Omental fat pad (tissue), 4 donors: ENCODE measurements around the gene SLC1A5. TPM values are rescaled to one million over a fixed set of nuclear protein-coding genes. Genes with fewer than 3 reads are reported as not detected.

Source experiments
- ATAC-seq: fragments of 150-250 bp; one replicate; pipeline ENCODE4 v1.9.1; 2016; ENCODE audit warnings: mild to moderate bottlenecking, moderate library complexity; ENCODE audit not compliant: low FRiP score
- DNase-seq: peaks from one replicate; pipeline ENCODE4 v3.0.0-alpha.2; 2019; ENCODE audit warnings: low spot score
- total RNA-seq, 4 donors: library from RNA; depleted of rRNA; stranded (reverse); fragments of >200 nt; gene quantifications; one replicate each; pipeline ENCODE4 v1.1.0, GENCODE V29; 2016
- TF ChIP-seq, protein P1 (sequence below), 3 donors: fragments of 450-650 bp; IDR thresholded peaks; one replicate each; pipeline ENCODE4 v1.5.1; 2016 to 2017; ENCODE audit warnings: antibody characterized with exemption in 3 of 3, mild to moderate bottlenecking in 3 of 3, moderate library complexity in 2 of 3

Gene SLC1A5
- total RNA-seq: 100 to 1,000 TPM in 3 of 4 donors, 10 to 100 TPM in 1; 86.7 to 158 (median 140) TPM

DNA sequence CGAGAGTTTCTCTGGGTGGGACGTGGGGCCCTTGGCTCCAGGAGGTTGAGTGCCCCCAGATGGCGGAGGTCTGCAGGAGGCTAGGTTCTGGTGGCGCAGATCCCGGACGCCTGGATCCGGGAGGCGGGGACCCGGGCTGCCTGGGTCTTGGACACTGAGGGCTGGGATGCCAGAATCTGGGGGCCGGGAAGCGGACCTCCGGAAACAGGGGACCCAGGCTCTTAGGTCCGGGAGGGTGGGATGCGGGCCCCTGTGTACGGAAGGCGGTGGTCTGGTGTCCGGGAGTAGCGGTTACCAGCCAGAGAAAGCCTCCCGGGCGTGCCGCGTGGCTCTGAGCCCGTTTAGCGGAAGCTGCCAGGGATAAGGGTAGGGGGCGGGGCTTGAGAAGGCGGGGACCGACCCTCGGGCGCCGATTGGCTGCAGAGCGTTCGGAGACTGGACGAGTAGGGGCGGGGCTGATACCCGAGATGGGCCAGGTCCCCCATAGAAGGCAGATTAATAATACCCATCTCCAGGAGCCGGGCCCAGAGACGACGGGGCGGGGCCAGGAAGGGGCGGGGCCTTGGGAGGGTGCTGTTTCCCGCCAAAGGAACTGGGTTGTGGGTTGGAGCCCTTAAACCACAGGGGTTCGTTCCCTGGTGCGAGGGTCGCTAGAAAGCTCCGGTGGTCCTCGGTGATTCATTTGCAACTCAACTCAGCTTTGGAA is at the start of gene SLC1A5:
TSS of gene SLC1A5 (minus strand) at position 333 of the 706 bp plus-strand sequence. CDS start 629 bp downstream, outside the sequence.
- TF ChIP-seq, protein P1, sequence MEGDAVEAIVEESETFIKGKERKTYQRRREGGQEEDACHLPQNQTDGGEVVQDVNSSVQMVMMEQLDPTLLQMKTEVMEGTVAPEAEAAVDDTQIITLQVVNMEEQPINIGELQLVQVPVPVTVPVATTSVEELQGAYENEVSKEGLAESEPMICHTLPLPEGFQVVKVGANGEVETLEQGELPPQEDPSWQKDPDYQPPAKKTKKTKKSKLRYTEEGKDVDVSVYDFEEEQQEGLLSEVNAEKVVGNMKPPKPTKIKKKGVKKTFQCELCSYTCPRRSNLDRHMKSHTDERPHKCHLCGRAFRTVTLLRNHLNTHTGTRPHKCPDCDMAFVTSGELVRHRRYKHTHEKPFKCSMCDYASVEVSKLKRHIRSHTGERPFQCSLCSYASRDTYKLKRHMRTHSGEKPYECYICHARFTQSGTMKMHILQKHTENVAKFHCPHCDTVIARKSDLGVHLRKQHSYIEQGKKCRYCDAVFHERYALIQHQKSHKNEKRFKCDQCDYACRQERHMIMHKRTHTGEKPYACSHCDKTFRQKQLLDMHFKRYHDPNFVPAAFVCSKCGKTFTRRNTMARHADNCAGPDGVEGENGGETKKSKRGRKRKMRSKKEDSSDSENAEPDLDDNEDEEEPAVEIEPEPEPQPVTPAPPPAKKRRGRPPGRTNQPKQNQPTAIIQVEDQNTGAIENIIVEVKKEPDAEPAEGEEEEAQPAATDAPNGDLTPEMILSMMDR (IDR thresholded peaks at IDR 0.05): no peak
- ATAC-seq (peak; percentile 88), DNase-seq (peak; percentile 92)

DNA sequence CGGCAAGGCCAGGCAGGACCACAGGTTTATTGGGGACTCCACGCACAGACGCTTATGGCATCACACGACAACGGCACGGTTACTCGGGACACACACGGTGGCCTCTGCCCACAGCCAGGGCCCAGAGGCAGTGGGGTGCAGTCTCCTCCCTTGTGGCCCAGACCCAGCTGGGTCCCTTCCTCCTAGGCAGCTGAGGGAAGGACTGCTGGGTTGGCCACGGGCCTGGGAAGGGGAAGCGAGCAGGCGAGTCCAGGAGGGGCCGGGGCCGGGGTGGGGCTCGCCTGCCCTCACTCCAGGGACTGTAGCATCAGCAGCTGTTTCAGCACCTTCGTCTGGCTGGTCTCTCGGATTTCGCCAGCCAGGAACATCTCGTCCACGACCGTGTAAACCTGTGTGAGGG is 49.8 kb upstream of the SLC1A5 start:
- DNase-seq: no peak
- ATAC-seq: no peak
- TF ChIP-seq, protein P1 (IDR thresholded peaks at IDR 0.05): no peak

DNA sequence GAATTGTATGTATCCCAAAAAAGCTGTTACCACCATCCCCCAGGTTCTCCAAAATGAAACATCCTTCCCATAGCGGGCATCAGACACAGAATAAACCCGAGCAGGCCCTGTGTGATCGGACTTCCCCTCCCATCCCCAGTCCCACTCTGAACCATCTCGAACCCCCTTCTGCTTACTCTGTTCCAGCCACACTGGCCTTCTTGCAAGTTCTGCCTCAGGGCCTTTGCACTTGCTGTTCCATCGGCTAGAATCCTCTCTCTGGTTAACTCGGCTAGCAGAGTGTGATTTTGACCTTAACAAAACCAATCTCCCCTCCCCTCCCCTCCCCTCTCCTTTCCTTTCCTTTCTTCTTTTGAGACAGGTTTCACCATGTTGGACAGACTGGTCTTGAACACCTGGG is 46.6 kb upstream of the SLC1A5 start:
- no peak for DNase-seq

DNA sequence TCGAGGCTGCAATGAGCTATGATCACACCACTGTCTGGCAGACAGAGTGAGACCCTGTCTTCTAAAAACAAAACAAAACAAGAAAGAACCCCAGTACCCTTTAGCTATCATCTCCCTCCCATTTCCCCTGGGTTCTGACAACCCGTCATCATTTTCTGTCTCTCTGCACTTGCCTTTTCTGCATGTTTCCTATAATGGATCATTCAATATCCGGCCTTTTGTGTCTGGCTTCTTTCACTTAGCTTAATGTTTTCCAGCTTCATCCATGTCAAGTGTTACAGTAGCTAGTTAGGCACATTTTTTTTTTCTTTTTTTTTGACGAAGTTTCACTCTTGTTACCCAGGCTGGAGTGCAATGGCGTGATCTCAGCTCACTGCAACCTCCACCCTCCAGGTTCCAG is 45.7 kb upstream of the SLC1A5 start:
- TF ChIP-seq, protein P1 (IDR thresholded peaks at IDR 0.05): no peak
- DNase-seq: no peak
- no peak for ATAC-seq

More for the DNA sequence above, 46.6 kb upstream of the SLC1A5 start:
- no peak for ATAC-seq
- TF ChIP-seq, protein P1 (IDR thresholded peaks at IDR 0.05): no peak

DNA sequence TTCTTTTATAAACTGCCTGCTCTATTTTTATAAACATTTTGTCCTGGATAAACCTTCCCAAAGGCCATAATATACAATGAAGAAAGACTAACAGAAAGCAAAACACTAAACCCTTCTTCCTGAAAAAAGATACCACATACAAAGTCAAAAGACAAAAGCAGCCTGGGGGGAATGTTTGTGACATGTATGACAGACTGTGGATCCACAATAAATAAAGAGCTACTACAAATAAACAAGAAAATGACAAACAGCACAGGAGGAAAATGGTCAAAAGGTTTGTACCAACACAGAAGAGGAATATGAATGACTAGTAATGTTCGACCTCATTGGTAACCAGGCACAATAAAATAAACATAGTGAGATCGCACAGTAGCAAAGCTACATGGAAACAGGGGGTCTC is 42.5 kb upstream of the SLC1A5 start:
- DNase-seq: no peak
- TF ChIP-seq, protein P1 (IDR thresholded peaks at IDR 0.05): no peak
- ATAC-seq: no peak

DNA sequence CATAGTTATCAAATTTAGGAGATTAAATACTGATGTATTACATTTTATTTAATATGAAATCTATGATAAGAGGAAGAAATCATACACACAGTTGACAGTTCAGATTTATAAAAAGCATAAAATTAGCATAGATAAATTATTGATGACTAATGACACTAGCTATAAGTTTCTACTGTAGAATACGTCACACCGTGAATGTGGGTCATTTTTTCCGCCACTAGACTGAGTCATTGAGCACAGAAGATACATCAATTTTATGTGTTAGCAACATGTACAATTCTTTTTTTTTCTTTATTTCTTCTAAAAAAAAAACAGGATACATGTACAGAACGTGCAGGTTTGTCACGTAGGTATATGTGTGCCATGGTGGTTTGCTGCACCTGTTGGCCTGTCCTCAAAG is 40.1 kb upstream of the SLC1A5 start:
- TF ChIP-seq, protein P1 (IDR thresholded peaks at IDR 0.05): no peak
- ATAC-seq: no peak

DNA sequence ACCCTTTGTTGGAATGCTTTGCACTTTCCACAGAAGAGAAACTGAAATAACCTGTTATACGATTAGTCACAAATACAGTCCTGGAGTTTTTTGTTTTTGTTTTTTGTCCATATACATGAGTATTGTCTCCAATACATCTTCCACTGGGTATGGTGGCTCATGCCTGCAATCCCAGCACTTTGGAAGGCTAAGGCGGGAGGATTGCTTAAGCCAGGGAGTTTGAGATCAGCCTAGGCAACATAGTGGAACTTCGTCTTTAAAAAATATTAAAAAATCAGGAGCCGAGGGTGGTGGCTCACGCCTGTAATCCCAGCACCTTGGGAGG is 37.3 kb upstream of the SLC1A5 start:
- no peak for ATAC-seq
- no peak for DNase-seq
- TF ChIP-seq, protein P1 (IDR thresholded peaks at IDR 0.05): no peak

More for the DNA sequence above, 40.1 kb upstream of the SLC1A5 start:
- DNase-seq: no peak
